Peyer's patch (tissue), 4 donors: Measurements from ENCODE around the gene CDKL5. TPM values are rescaled to one million over a fixed set of nuclear protein-coding genes. Genes with fewer than 3 reads are reported as not detected.

Experiments
- DNase-seq, 3 donors: peaks; one replicate each; pipeline ENCODE4 v3.0.0-alpha.2; 2017 to 2019
- H3K27ac ChIP-seq, 4 donors: fragments of 200-600 bp; sonication (generic); one replicate each; pipeline ENCODE4 v1.5.1; 2016 to 2019
- H3K27me3 ChIP-seq, 2 donors: fragments of 200-600 bp; sonication (generic); one replicate each; pipeline ENCODE4 v1.5.1; 2019
- H3K36me3 ChIP-seq, 3 donors: fragments of 200-600 bp; sonication (generic); one replicate each; pipeline ENCODE4 v1.5.1; 2016 to 2019
- H3K4me1 ChIP-seq, 4 donors: fragments of 200-600 bp; sonication (generic); one replicate each; pipeline ENCODE4 v1.5.1; 2016 to 2019
- H3K4me3 ChIP-seq, 4 donors: fragments of 200-600 bp; sonication (generic); 1 replicate in 3 of 4; 2 replicates in 1 of 4; pipeline ENCODE4 v1.5.1; 2016 to 2019; ENCODE audit warnings: mild to moderate bottlenecking in 1 of 4
- H3K9me3 ChIP-seq, 4 donors: fragments of 200-600 bp; sonication (generic); one replicate each; pipeline ENCODE4 v1.5.1; 2016 to 2019; ENCODE audit warnings: mild to moderate bottlenecking in 1 of 4
- CTCF ChIP-seq, 6 experiments: fragments of 450-650 bp in 4 of 6; fragments of 200-600 bp in 2 of 6; sonication (generic) in 1 of 6; IDR thresholded peaks; one replicate each; pipeline ENCODE4 v1.5.1; 2017 to 2019; ENCODE audit warnings: antibody characterized with exemption in 6 of 6, mild to moderate bottlenecking in 3 of 6, moderate library complexity in 1 of 6
- POLR2A ChIP-seq, 2 donors: fragments of 450-650 bp; IDR thresholded peaks; one replicate each; pipeline ENCODE4 v1.5.1; 2017; ENCODE audit warnings: antibody characterized with exemption in 2 of 2, mild to moderate bottlenecking in 2 of 2, moderate library complexity in 2 of 2
- total RNA-seq, 4 donors: library from RNA; depleted of rRNA; stranded (reverse); fragments of >200 nt; gene quantifications; one replicate each; pipeline ENCODE4 v1.1.0, GENCODE V29; 2016

The CDKL5 gene
- 1 to 10 TPM; 1.4 to 3.3 (median 2.5) TPM for total RNA-seq

GRCh38 chrX:18425199-18426003 is at the start of gene CDKL5:
Gene CDKL5, plus strand, starts transcription at chrX:18425608. Its CDS starts 81,489 bp downstream, at chrX:18507097.
- Histone ChIP-seq H3K9me3 (no peaks in the 10 kb centered on the region), H3K4me1 (no peaks in the 10 kb centered on the region), H3K27ac (peak within 1 kb of the TSS; percentile 75 to 80 (median 77)), H3K36me3 (no peaks in the 10 kb centered on the region), H3K4me3 (peak within 1 kb of the TSS; percentile 63 to 89 (median 72)), H3K27me3 (no peaks in the 10 kb centered on the region)
- peak; percentile 94 to 98 (median 95) for DNase-seq
- TF ChIP-seq POLR2A (IDR thresholded peaks at IDR 0.05) (peak; percentile 14 to 67), CTCF (IDR thresholded peaks at IDR 0.05) (no peak)

GRCh38 chrX:18377796-18378195 is 47.6 kb upstream of the CDKL5 start:
- H3K36me3 ChIP-seq: no peaks in the 10 kb centered on the region
- peak in 1 of 3 donors; percentile 59 for DNase-seq
- H3K27me3 ChIP-seq: no peaks in the 10 kb centered on the region
- no peak overlapping the region for H3K27ac ChIP-seq
- H3K4me1 ChIP-seq: no peaks in the 10 kb centered on the region
- H3K9me3 ChIP-seq: no peaks in the 10 kb centered on the region
- no peak for TF ChIP-seq POLR2A (IDR thresholded peaks at IDR 0.05)
- peak in 4 of 6 experiments; percentile 28 to 57 (median 48) for TF ChIP-seq CTCF (IDR thresholded peaks at IDR 0.05)
- H3K4me3 ChIP-seq: no peak overlapping the region

GRCh38 chrX:18389966-18390365 is 35.4 kb upstream of the CDKL5 start:
- H3K36me3 ChIP-seq: no peaks in the 10 kb centered on the region
- H3K27ac ChIP-seq: no peak overlapping the region
- H3K4me1 ChIP-seq: no peaks in the 10 kb centered on the region
- TF ChIP-seq POLR2A (IDR thresholded peaks at IDR 0.05) (no peak), CTCF (IDR thresholded peaks at IDR 0.05) (no peak)
- no peak for DNase-seq
- H3K9me3 ChIP-seq: no peaks in the 10 kb centered on the region
- no peaks in the 10 kb centered on the region for H3K27me3 ChIP-seq
- H3K4me3 ChIP-seq: no peak overlapping the region

- Histone ChIP-seq H3K27ac (no peak overlapping the region), H3K4me1 (no peaks in the 10 kb centered on the region), H3K9me3 (no peaks in the 10 kb centered on the region), H3K27me3 (no peaks in the 10 kb centered on the region), H3K4me3 (no peak overlapping the region), H3K36me3 (no peaks in the 10 kb centered on the region)
- DNase-seq: peak; percentile 55 to 89 (median 80)
- TF ChIP-seq POLR2A (IDR thresholded peaks at IDR 0.05) (no peak), CTCF (IDR thresholded peaks at IDR 0.05) (peak; percentile 59 to 87 (median 72))
Observed at GRCh38 chrX:18390941-18391538, 34.4 kb upstream of the CDKL5 start.

- no peaks in the 10 kb centered on the region for H3K9me3 ChIP-seq
- no peak overlapping the region for H3K27ac ChIP-seq
- H3K27me3 ChIP-seq: no peaks in the 10 kb centered on the region
- no peak overlapping the region for H3K4me3 ChIP-seq
- H3K36me3 ChIP-seq: no peaks in the 10 kb centered on the region
- no peaks in the 10 kb centered on the region for H3K4me1 ChIP-seq
- TF ChIP-seq CTCF (IDR thresholded peaks at IDR 0.05) (no peak), POLR2A (IDR thresholded peaks at IDR 0.05) (no peak)
- DNase-seq: no peak
Observed at GRCh38 chrX:18394477-18394876, 30.9 kb upstream of the CDKL5 start.
